Upper lobe of left lung (tissue), 6 donors: ENCODE measurements around the gene ALG9. TPM values are rescaled to one million over a fixed set of nuclear protein-coding genes. Genes with fewer than 3 reads are reported as not detected.
"Not testable (repeated sequence)": the region's sequence is repeated elsewhere in the genome, so short reads cannot be mapped to it uniquely, and the experiment has no call there.

Experiments used
- ATAC-seq, 2 donors: fragments of 200-7000 bp; cut with Tn5 transposase; one replicate each; pipeline ENCODE4 v1.9.1; 2022; ENCODE audit warnings: mild to moderate bottlenecking in 2 of 2, moderate library complexity in 2 of 2; ENCODE audit not compliant: low FRiP score in 2 of 2
- DNase-seq, 2 donors: peaks; one replicate each; pipeline ENCODE4 v3.0.0-alpha.2; 2019 to 2020
- H3K27ac ChIP-seq, 4 donors: fragments of 200-600 bp; sonication (generic); one replicate each; pipeline ENCODE4 v1.5.1; 2016 to 2019
- H3K27me3 ChIP-seq, 4 donors: fragments of 200-600 bp; sonication (generic); one replicate each; pipeline ENCODE4 v1.5.1; 2017 to 2019
- H3K36me3 ChIP-seq, 4 donors: fragments of 200-600 bp; sonication (generic); one replicate each; pipeline ENCODE4 v1.5.1; 2016 to 2019
- H3K4me1 ChIP-seq, 4 donors: fragments of 200-600 bp; sonication (generic); one replicate each; pipeline ENCODE4 v1.5.1; 2018 to 2019
- H3K4me3 ChIP-seq, 4 donors: fragments of 200-600 bp; sonication (generic); one replicate each; pipeline ENCODE4 v1.5.1; 2017 to 2019; ENCODE audit warnings: mild to moderate bottlenecking in 2 of 4, moderate library complexity in 1 of 4
- H3K9me3 ChIP-seq, 4 donors: fragments of 200-600 bp; sonication (generic); one replicate each; pipeline ENCODE4 v1.5.1; 2018 to 2019
- EP300 ChIP-seq, 4 donors: sonication (generic); formaldehyde crosslinking; IDR thresholded peaks; one replicate each; pipeline ENCODE4 v1.5.1; 2017; ENCODE audit warnings: antibody characterized with exemption in 4 of 4, control low read depth in 2 of 4
- POLR2A ChIP-seq, 4 donors: fragments of 450-650 bp; IDR thresholded peaks; one replicate each; pipeline ENCODE4 v1.5.1; 2016 to 2017; ENCODE audit warnings: antibody characterized with exemption in 4 of 4, mild to moderate bottlenecking in 2 of 4
- POLR2AphosphoS5 ChIP-seq, 2 donors: sonication (generic); formaldehyde crosslinking; IDR thresholded peaks; one replicate each; pipeline ENCODE4 v1.5.1; 2017; ENCODE audit warnings: antibody characterized with exemption in 2 of 2
- WGBS, 2 donors: methylation state at CpG; one replicate each; pipeline ENCODE4 v1.1.5; 2017 to 2018; 5-methylcytosine and 5-hydroxymethylcytosine counted together
- total RNA-seq, 6 donors: library from RNA; depleted of rRNA in 4 of 6; stranded (reverse); fragments of >200 nt in 4 of 6; gene quantifications; one replicate each; pipeline versions ENCODE4 v1.1.0 to v1.2.1, GENCODE V29; 2016 to 2021
- TF ChIP-seq, protein P1 (sequence below), 6 experiments: fragments of 450-650 bp in 4 of 6; fragments of 200-600 bp in 2 of 6; sonication (generic) in 2 of 6; IDR thresholded peaks; one replicate each; pipeline ENCODE4 v1.5.1; 2016 to 2019; ENCODE audit warnings: antibody characterized with exemption in 6 of 6
- donor health status: DM: no; HTN: no; CAD: no; lungs with moderate emphysema.
- donor health status: DM: no; HTN: yes; CAD: no; lungs with severe emphysema.

Gene ALG9
- total RNA-seq, 6 donors from 2014 or later = 15.7 to 34.8 (median 20.9) TPM

GRCh38 chr11:111792314-111792713, 79.1 kb downstream of the ALG9 start:
- H3K36me3 ChIP-seq = no peaks in the 10 kb centered on the region
- TF ChIP-seq, protein P1, sequence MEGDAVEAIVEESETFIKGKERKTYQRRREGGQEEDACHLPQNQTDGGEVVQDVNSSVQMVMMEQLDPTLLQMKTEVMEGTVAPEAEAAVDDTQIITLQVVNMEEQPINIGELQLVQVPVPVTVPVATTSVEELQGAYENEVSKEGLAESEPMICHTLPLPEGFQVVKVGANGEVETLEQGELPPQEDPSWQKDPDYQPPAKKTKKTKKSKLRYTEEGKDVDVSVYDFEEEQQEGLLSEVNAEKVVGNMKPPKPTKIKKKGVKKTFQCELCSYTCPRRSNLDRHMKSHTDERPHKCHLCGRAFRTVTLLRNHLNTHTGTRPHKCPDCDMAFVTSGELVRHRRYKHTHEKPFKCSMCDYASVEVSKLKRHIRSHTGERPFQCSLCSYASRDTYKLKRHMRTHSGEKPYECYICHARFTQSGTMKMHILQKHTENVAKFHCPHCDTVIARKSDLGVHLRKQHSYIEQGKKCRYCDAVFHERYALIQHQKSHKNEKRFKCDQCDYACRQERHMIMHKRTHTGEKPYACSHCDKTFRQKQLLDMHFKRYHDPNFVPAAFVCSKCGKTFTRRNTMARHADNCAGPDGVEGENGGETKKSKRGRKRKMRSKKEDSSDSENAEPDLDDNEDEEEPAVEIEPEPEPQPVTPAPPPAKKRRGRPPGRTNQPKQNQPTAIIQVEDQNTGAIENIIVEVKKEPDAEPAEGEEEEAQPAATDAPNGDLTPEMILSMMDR (IDR thresholded peaks at IDR 0.05) = no peak
- TF ChIP-seq EP300 (IDR thresholded peaks at IDR 0.05) (no peak), POLR2AphosphoS5 (IDR thresholded peaks at IDR 0.05) (no peak), POLR2A (IDR thresholded peaks at IDR 0.05) (no peak)
- no peaks in the 10 kb centered on the region for H3K27me3 ChIP-seq
- no peak overlapping the region for H3K27ac ChIP-seq
- peaks cover 0 to 5% (median 2%) of the 10 kb centered on the region in 4 donors for H3K9me3 ChIP-seq
- no peak for ATAC-seq
- peaks cover 0 to 3% (median 2%) of the 10 kb centered on the region in 4 donors for H3K4me1 ChIP-seq
- no peak overlapping the region for H3K4me3 ChIP-seq
- WGBS, 2 donors = 97 to 100% methylated on average over 1 of the region's 1 CpG
- DNase-seq = no peak

GRCh38 chr11:111788464-111788863, 82.9 kb downstream of the ALG9 start:
- H3K27me3 ChIP-seq = no peaks in the 10 kb centered on the region
- 68 to 72% methylated on average over 2 of the region's 2 CpGs for WGBS, 2 donors
- H3K4me3 ChIP-seq = no peak overlapping the region
- ATAC-seq (no peak), DNase-seq (no peak)
- no peak overlapping the region for H3K27ac ChIP-seq
- H3K4me1 ChIP-seq = no peaks in the 10 kb centered on the region
- H3K36me3 ChIP-seq = peaks cover 0 to 21% (median 10%) of the 10 kb centered on the region in 4 donors
- TF ChIP-seq POLR2AphosphoS5 (IDR thresholded peaks at IDR 0.05) (no peak), EP300 (IDR thresholded peaks at IDR 0.05) (no peak), POLR2A (IDR thresholded peaks at IDR 0.05) (no peak)
- TF ChIP-seq, protein P1 (IDR thresholded peaks at IDR 0.05) = no peak
- no peaks in the 10 kb centered on the region for H3K9me3 ChIP-seq

DNA sequence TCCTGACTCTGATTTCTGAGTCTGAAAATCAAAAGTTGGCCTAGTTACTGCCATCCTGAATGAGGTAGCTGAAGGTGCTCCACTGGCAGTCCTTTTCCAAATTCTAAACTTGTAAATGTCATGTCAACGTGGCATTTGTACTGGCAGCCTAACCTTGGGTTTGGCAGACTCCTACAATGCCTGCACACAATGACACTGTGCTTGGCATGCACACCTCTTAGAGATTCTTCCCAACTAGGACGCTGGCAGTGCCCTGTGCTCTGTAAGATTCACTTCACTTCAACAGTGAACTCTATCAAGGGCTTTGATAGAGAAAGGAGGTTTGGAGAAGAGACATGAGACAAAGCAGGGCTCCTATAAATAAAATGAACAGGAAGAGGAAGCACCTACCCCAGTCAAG, 83.3 kb downstream of the ALG9 start:
- no peak overlapping the region for H3K27ac ChIP-seq
- TF ChIP-seq, protein P1 (IDR thresholded peaks at IDR 0.05) = no peak
- TF ChIP-seq EP300 (IDR thresholded peaks at IDR 0.05) (no peak), POLR2AphosphoS5 (IDR thresholded peaks at IDR 0.05) (no peak), POLR2A (IDR thresholded peaks at IDR 0.05) (no peak)

GRCh38 chr11:111785886-111786412, 85.4 kb downstream of the ALG9 start:
- TF ChIP-seq POLR2AphosphoS5 (IDR thresholded peaks at IDR 0.05) (no peak), POLR2A (IDR thresholded peaks at IDR 0.05) (no peak), EP300 (IDR thresholded peaks at IDR 0.05) (no peak)
- TF ChIP-seq, protein P1 (IDR thresholded peaks at IDR 0.05) = no peak
- Histone ChIP-seq H3K4me1 (no peaks in the 10 kb centered on the region), H3K9me3 (no peaks in the 10 kb centered on the region), H3K36me3 (peaks cover 0 to 21% (median 10%) of the 10 kb centered on the region in 4 donors), H3K27me3 (no peaks in the 10 kb centered on the region), H3K27ac (no peak overlapping the region), H3K4me3 (no peak overlapping the region)
- 95 to 98% methylated on average over 2 of the region's 2 CpGs for WGBS, 2 donors
- DNase-seq (no peak), ATAC-seq (no peak)

More for the DNA sequence above, 83.3 kb downstream of the ALG9 start:
- no peaks in the 10 kb centered on the region for H3K9me3 ChIP-seq
- no peaks in the 10 kb centered on the region for H3K4me1 ChIP-seq
- no peak overlapping the region for H3K4me3 ChIP-seq
- peaks cover 0 to 21% (median 10%) of the 10 kb centered on the region in 4 donors for H3K36me3 ChIP-seq
- no peaks in the 10 kb centered on the region for H3K27me3 ChIP-seq
- WGBS, 2 donors = 73 to 92% methylated on average over 2 of the region's 2 CpGs
- DNase-seq (no peak), ATAC-seq (no peak)

- Histone ChIP-seq H3K27ac (no peak overlapping the region), H3K36me3 (peaks cover 0 to 21% (median 10%) of the 10 kb centered on the region in 4 donors), H3K9me3 (no peaks in the 10 kb centered on the region), H3K4me3 (no peak overlapping the region), H3K27me3 (no peaks in the 10 kb centered on the region), H3K4me1 (no peaks in the 10 kb centered on the region)
- TF ChIP-seq POLR2A (IDR thresholded peaks at IDR 0.05) = no peak
- no peak for TF ChIP-seq EP300 (IDR thresholded peaks at IDR 0.05)
- TF ChIP-seq, protein P1 (IDR thresholded peaks at IDR 0.05) = no peak
- TF ChIP-seq POLR2AphosphoS5 (IDR thresholded peaks at IDR 0.05) = no peak
- DNase-seq (no peak), ATAC-seq (no peak)
- 88% methylated on average over 2 of the region's 2 CpGs for WGBS, 2 donors
Observed at GRCh38 chr11:111785076-111785475, 86.3 kb downstream of the ALG9 start.

DNA sequence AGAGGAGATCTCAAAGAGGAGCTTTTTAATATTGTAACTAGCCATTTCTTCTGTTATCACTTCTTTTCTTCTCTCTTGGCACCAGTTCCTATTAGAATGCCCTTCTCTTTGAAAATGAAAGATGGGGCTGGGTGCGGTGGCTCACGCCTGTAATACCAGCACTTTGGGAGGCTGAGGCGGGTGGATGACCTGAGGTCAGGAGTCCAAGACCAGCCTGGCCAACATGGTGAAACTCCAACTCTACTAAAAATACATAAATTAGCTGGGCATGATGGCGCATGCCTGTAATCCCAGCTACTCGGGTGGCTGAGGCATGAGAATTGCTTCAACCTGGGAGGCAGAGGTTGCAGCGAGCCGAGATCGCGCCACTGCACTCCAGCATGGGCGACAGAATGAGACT, 87.1 kb downstream of the ALG9 start:
- 98 to 99% methylated on average over 10 of the region's 10 CpGs for WGBS, 2 donors
- H3K27me3 ChIP-seq, H3K27ac ChIP-seq, H3K4me1 ChIP-seq, H3K4me3 ChIP-seq, ATAC-seq, H3K9me3 ChIP-seq: not testable (repeated sequence)
- H3K36me3 ChIP-seq = peaks cover 0 to 21% (median 10%) of the 10 kb centered on the region in 4 donors
- peak in 1 of 2 donors; percentile 24 for DNase-seq
